KOPT-K1 (cell line): ENCODE results near the gene PHLPP1.
"Not testable (repeated sequence)": the region's sequence is repeated elsewhere in the genome, so short reads cannot be mapped to it uniquely, and the experiment has no call there.

Source experiments
- H3K27ac ChIP-seq: fragments of 200-600 bp; sonication (generic); 2 replicates; pipeline ENCODE4 v1.5.1; 2016; ENCODE audit warnings: antibody characterized with exemption, mild to moderate bottlenecking, low read depth, low read length; ENCODE audit not compliant: poor library complexity, severe bottlenecking
- H3K36me3 ChIP-seq: fragments of 200-600 bp; sonication (generic); 2 replicates; pipeline ENCODE4 v1.5.1; 2017; ENCODE audit warnings: antibody characterized with exemption, mild to moderate bottlenecking, low read length, moderate library complexity; ENCODE audit not compliant: insufficient read depth
- H3K9me3 ChIP-seq: fragments of 200-600 bp; sonication (generic); 2 replicates; pipeline ENCODE4 v1.5.1; 2017; ENCODE audit warnings: antibody characterized with exemption, low read length, mild to moderate bottlenecking; ENCODE audit not compliant: insufficient read depth, poor library complexity, severe bottlenecking

The PHLPP1 gene

GRCh38 chr18:62904396-62905285, 189.3 kb downstream of the PHLPP1 start:
- Histone ChIP-seq H3K36me3 (no peaks in the 10 kb centered on the region), H3K27ac (no peak overlapping the region), H3K9me3 (no peaks in the 10 kb centered on the region)

GRCh38 chr18:62912885-62913284, 197.5 kb downstream of the PHLPP1 start:
- H3K27ac ChIP-seq, result no peak overlapping the region
- no peaks in the 10 kb centered on the region for H3K36me3 ChIP-seq
- H3K9me3 ChIP-seq, result no peaks in the 10 kb centered on the region

- not testable (repeated sequence) for H3K9me3 ChIP-seq, H3K36me3 ChIP-seq, H3K27ac ChIP-seq
These were observed 198.5 kb downstream of the PHLPP1 start for GRCh38 chr18:62913824-62914223.

GRCh38 chr18:62914871-62915392, 199.6 kb downstream of the PHLPP1 start:
- no peaks in the 10 kb centered on the region for H3K9me3 ChIP-seq
- no peaks in the 10 kb centered on the region for H3K36me3 ChIP-seq
- no peak overlapping the region for H3K27ac ChIP-seq

GRCh38 chr18:62918361-62918760, 203.0 kb downstream of the PHLPP1 start:
- Histone ChIP-seq H3K36me3 (no peaks in the 10 kb centered on the region), H3K9me3 (no peaks in the 10 kb centered on the region)

GRCh38 chr18:62919109-62919838, 203.9 kb downstream of the PHLPP1 start:
- no peaks in the 10 kb centered on the region for H3K9me3 ChIP-seq
- H3K27ac ChIP-seq, result no peak overlapping the region
- no peaks in the 10 kb centered on the region for H3K36me3 ChIP-seq

More at GRCh38 chr18:62918361-62918760, 203.0 kb downstream of the PHLPP1 start:
- H3K27ac ChIP-seq, result no peak overlapping the region

GRCh38 chr18:62925031-62925688, 209.8 kb downstream of the PHLPP1 start:
- H3K9me3 ChIP-seq, result no peaks in the 10 kb centered on the region

GRCh38 chr18:62928326-62928725, 213.0 kb downstream of the PHLPP1 start:
- H3K36me3 ChIP-seq, result no peaks in the 10 kb centered on the region

More at GRCh38 chr18:62925031-62925688, 209.8 kb downstream of the PHLPP1 start:
- Histone ChIP-seq H3K27ac (no peak overlapping the region), H3K36me3 (no peaks in the 10 kb centered on the region)

GRCh38 chr18:62933261-62933887, 218.0 kb downstream of the PHLPP1 start:
- Histone ChIP-seq H3K27ac (no peak overlapping the region), H3K36me3 (no peaks in the 10 kb centered on the region), H3K9me3 (no peaks in the 10 kb centered on the region)

More at GRCh38 chr18:62928326-62928725, 213.0 kb downstream of the PHLPP1 start:
- Histone ChIP-seq H3K9me3 (no peaks in the 10 kb centered on the region), H3K27ac (no peak overlapping the region)

- H3K9me3 ChIP-seq, result no peaks in the 10 kb centered on the region
- no peaks in the 10 kb centered on the region for H3K36me3 ChIP-seq
- H3K27ac ChIP-seq, result no peak overlapping the region
These were observed 220.7 kb downstream of the PHLPP1 start for GRCh38 chr18:62935994-62936393.

- Histone ChIP-seq H3K27ac (no peak overlapping the region), H3K9me3 (no peaks in the 10 kb centered on the region)
These were observed 221.7 kb downstream of the PHLPP1 start for GRCh38 chr18:62937065-62937464.

GRCh38 chr18:62938006-62938405, 222.7 kb downstream of the PHLPP1 start:
- no peaks in the 10 kb centered on the region for H3K9me3 ChIP-seq
- H3K36me3 ChIP-seq, result no peaks in the 10 kb centered on the region
- no peak overlapping the region for H3K27ac ChIP-seq

More at GRCh38 chr18:62937065-62937464, 221.7 kb downstream of the PHLPP1 start:
- H3K36me3 ChIP-seq, result no peaks in the 10 kb centered on the region

GRCh38 chr18:62938487-62938886, 223.1 kb downstream of the PHLPP1 start:
- Histone ChIP-seq H3K36me3 (no peaks in the 10 kb centered on the region), H3K27ac (no peak overlapping the region), H3K9me3 (no peaks in the 10 kb centered on the region)

GRCh38 chr18:62939433-62939832, 224.1 kb downstream of the PHLPP1 start:
- H3K36me3 ChIP-seq, result no peaks in the 10 kb centered on the region
- H3K9me3 ChIP-seq, result no peaks in the 10 kb centered on the region
- no peak overlapping the region for H3K27ac ChIP-seq
